ENCODE data around the gene PWP2.
"Not testable (repeated sequence)": the region's sequence is repeated elsewhere in the genome, so short reads cannot be mapped to it uniquely, and the experiment has no call there.

The PWP2 gene

DNA sequence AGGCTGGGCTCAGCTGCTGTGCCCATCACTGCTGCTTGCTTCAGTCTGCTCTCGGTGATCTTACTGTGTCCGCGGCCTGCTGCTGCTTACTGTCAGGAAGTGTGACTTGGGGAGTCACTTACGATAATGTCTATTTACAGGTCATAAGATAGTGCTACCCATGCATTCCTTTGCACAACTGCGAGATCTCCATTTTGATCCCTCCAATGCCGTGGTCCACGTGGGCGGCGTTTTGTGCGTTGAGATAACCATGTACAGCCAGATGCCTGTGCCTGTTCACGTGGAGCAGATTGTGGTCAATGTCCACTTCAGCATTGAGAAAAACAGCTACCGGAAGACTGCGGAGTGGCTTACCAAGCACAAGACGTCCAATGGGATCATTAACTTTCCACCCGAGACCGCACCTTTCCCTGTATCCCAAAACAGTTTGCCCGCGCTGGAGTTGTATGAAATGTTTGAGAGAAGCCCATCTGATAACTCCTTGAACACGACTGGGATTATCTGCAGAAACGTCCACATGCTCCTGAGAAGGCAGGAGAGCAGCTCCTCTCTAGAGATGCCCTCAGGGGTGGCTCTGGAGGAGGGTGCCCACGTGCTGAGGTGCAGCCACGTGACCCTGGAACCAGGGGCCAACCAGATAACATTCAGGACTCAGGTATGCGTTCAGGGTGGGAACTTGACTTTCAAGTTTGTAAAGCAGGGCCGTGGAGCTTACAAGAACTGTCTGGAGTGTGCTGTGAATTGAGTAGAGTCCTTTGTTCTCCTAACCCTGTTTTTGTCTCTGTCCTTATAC, 24.4 kb upstream of the PWP2 start:
- DNase-seq, result no peak

GRCh38 chr21:44083631-44084291, 23.4 kb upstream of the PWP2 start:
- DNase-seq, result no peak

- DNase-seq, result peak in 1 of 58 donors; percentile 21
These were observed 22.5 kb upstream of the PWP2 start for GRCh38 chr21:44084496-44085241.

DNA sequence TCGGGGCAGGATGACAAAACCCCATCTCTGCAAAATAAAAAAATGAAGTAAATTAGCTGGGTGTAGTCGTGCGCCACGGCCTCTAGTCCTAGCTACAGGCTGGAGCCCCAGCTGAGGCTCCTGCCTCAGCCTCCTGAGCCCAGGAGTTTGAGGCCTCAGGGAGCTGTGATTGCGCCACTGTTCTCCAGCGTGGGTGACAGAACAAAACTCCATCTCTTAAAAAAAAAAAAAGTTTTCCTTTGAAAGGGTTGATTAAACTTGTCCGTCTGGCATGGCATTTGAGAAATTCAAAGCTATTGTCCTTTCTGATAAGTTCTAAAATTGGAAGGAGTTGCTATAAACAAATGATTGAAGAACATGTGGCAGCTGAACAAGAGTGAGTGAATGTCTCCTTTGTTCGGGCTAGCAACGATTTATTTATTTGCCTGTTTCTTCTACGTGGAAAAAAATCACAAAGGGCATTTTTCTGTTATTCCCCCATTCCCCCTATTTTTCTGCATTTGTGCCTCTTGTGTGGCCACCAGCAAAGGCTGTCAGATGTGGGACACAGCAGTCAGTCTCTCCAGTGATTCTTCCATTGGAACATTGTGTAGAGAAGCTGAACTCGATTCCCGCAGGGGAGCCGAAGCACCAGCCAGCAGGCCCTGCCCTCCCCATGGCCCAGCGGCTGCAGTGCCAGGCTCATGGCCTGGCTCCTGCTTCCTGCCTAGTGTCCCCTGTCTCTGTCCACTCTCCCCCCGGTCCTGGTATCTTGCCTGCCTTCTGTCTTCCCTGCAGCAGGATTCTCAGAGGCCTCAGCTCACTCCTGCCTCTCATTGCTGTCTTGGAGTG, 21.5 kb upstream of the PWP2 start:
- DNase-seq, result peak in 50 of 58 donors; percentile 7 to 89 (median 64)

- no peak for DNase-seq
These were observed 20.4 kb upstream of the PWP2 start for GRCh38 chr21:44086636-44087425.

DNA sequence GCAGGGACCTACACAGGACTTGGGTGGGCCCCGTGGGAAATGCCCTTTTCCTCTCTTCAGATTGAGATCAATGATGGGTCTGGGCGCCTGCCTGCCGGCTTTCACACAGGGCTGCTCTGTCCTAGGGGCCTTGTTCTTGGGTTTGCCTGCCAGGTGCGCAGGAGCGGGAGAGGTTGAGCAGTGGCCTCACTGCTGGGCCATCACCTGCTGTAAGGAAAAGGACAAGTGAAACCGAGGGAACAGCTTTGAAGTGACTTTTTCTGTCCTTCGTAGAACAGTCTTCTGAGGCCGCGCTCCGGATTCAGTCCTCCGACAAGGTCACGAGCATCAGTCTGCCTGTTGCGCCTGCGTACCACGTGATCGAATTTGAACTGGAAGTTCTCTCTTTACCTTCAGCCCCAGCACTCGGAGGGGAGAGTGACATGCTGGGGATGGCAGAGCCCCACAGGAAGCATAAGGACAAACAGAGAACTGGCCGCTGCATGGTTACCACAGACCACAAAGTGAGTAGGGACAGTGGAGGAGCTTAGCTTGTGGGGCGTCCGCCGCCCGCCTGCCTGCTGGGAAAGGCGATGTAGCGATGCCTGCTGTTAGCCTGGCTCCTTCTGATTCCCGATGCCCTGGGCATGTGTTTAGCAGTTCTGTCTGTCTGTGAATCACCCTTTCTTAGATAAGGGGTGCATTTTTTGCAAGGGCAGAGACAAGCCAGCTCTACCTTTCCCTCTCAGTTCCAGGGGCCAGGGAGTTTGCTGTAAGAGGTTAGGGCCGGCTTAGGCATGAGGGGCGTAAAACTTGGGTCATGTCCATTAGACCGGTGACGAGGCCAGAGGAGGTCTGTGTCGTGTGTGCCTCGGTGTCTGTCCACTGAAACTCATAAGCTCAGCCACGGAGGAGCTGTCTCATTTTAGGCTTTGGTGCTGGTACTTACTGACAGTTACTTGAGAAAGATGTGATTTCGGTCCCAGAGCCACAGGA, 19.5 kb upstream of the PWP2 start:
- DNase-seq, result peak in 1 of 58 donors; percentile 15

DNA sequence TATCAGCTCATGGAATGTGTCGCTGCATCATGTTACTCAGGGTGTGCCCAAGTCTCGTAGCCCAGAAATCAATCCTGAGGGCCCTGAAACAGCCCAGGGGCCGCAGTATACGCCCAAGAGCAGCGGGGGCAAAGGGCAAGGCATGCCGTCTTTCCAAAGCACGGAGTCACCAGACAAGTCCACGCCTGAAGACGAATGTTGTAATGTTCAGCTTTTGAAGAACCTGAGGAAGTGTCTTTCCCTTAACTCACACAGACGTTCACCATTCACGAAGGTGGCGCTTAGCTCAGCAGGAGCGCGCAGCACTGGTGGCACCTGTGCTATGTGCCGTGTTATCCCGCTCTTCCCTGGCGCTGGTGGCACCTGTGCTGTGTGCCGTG, 18.8 kb upstream of the PWP2 start:
- DNase-seq, result no peak

DNA sequence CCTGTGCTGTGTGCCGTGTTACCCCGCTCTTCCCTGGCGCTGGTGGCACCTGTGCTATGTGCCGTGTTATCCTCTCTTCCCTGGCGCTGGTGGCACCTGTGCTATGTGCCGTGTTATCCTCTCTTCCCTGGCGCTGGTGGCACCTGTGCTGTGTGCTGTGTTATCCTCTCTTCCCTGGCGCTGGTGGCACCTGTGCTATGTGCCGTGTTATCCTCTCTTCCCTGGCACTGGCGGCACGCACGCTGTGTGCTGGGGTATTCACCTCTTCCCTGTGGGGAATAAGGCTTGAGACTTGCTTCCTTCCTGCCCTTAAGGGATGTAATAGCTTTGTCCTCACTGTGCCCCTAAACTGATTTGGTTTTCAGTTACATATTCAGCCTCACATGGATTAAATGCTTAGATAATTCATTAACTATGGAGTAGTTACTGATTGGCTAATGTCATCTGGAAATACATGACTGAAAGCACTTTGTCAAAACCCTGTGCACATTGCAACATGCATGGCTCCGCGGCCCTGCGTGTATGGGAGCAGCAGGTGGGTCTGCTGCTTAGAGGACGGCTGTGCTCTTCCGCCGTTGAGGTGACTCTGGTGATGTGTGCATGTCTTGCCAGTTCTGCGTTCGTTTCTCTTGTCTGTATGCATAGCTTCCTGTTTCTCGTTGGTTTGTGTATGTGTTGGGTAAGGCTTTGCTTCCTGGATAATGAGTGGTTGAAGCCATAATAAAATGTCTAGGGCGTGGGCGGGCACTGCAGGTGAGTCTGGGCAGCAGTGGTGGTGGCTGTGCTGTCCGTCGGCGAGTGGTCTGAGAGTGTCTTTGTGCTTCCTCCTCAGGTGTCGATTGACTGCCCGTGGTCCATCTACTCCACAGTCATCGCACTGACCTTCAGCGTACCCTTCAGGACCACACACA, 17.9 kb upstream of the PWP2 start:
- no peak for DNase-seq

GRCh38 chr21:44090325-44090724, 16.9 kb upstream of the PWP2 start:
- DNase-seq, result no peak

DNA sequence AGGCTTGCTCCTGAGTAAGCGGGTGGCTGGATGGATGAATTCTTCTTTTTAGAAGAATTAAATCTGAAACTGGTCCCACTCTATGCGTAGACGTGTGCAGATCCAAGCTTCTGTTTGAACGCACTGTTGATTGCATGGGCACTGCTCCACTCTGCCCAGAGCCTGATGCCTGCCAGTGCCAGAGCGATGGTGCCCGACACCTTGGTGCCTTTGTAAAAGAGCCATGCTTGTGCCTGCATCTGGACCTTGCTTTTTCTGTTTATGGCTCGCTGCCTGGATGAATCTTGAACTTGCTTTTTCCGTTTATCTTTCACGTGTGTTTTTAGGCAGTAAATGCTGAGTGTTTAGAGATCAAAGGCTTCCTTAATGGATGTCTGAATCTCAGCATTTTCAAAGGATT, 15.0 kb upstream of the PWP2 start:
- peak in 2 of 58 donors; percentile 36 to 44 for DNase-seq

DNA sequence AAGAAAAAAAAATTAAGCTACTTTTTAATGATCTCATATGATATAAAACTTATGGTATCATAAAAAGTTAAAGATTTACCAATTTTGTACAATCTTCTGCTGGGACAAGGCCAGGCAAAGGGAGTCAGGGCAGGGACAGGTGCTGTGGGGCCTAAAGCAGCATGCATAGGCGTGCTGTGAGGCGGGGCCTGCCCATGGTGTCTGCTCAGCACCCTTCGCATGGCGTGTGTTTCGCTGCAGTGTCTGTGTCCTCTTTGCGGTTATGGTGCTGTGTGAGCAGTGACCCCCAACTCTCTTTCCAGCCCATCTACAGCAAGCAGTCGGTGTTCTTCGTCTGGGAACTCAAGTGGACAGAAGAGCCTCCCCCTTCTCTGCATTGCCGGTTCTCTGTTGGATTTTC, 13.4 kb upstream of the PWP2 start:
- no peak for DNase-seq

DNA sequence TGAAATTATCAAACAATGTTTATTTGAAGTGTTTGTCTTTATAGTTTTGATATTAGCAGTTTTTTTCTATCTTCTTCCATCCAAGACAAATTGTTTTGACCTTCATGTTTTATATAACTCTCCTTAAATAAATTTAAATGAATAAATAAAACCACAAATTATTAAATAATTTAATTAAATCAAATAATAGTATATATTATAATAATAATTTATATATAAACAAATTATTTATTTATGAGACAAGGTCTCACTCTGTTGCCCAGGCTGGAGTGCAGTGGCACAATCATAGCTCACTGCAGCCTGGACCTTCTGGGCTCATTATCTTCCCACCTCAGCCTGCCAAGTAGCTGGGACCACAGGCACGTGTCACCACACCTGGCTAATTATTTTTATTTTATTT, 12.4 kb upstream of the PWP2 start:
- DNase-seq, result no peak

- not testable (repeated sequence) for DNase-seq
These were observed 8.7 kb upstream of the PWP2 start for GRCh38 chr21:44098507-44098906.

DNA sequence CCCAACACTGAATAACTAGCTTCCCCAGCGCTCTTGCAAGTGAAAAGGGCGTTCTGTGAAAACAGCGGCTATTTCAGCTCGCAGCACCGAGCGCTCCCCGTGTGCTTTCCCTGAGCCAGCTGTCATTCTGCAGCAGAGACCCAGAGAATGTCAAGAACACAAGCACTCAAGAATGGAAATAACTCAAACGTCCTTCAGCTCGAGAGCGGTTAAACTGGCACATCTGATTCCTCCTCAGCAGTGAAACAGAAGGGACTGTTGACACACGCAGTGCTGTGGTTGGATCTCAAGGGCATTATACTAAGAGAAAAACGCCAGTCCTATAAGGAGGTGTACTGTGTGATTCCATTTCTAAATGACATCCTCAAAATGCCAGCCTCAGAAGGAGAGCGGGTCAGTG, 8.2 kb upstream of the PWP2 start:
- not testable (repeated sequence) for DNase-seq

- DNase-seq, result not testable (repeated sequence)
These were observed 390 bp downstream of the PWP2 start for GRCh38 chr21:44107589-44107988.

DNA sequence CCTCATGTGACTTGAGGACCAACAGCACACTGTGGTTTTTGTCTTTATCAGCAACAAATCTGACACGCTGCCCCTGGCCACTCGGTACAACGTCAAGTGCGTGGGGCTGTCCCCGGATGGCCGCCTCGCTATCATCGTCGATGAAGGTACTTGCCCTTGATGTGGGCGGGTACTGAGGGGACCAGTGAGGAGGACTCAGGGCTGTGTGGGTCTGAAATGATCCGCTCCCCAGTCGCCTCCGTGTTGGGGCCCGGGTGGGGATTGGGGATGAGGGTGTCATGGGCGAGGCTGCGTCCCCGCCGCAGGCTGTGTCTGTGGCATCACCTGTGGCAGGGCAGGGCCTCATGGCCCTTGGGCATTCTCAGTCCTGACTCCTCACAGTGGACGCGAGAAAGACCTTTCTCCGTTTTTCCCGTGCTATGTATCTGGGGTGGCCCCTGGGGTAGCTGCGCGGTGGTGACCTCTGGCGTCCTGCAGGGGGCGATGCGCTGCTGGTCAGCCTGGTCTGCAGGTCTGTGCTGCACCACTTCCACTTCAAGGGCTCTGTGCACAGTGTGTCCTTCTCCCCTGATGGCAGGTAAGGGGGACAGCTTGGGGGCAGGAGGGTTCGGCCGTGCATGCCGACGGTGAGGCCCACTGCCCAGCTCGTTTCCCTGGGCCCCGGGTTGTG, 6.6 kb downstream of the PWP2 start:
- not testable (repeated sequence) for DNase-seq

DNA sequence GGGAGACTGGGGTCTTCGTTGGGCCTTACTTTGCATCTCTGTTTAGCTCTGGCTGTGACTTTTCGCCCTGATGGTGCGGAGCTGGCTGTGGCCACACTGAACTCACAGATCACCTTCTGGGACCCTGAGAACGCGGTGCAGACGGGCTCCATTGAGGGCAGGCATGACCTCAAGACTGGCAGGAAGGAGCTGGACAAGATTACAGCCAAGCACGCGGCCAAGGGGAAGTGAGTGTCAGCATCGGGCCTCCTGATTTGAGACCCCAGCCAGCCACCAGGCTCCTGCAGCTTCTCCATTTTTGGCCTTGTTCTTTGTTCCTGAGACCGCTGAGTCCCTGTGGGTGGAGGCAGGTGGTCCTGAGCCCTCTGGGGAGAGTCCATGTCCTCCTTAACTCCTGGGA, 14.9 kb downstream of the PWP2 start:
- not testable (repeated sequence) for DNase-seq

Measured in anterior cingulate cortex (tissue), 58 donors.